SK-N-SH treated with all-trans-retinoic acid at 6 μM for 48 hours (cell line): ENCODE measurements around the gene TMEM41A.

ENCODE experiments used
- ATAC-seq: fragments of 200-7000 bp; cut with Tn5 transposase; 3 replicates; pipeline ENCODE4 v1.9.1; 2020; ENCODE audit warnings: mild to moderate bottlenecking, moderate library complexity
- ARNTL ChIP-seq: fragments of 450-650 bp; formaldehyde crosslinking; IDR thresholded peaks from 2 replicates; pipeline ENCODE4 v1.5.0; 2020; ENCODE audit warnings: low read depth, mild to moderate bottlenecking, moderate library complexity, borderline replicate concordance
- BACH2 ChIP-seq: fragments of 250-450 bp; sonication (Bioruptor Pico); IDR thresholded peaks from 2 replicates; pipeline ENCODE4 v1.9.0; 2021; ENCODE audit warnings: mild to moderate bottlenecking, borderline replicate concordance
- CREB5 ChIP-seq: fragments of 250-450 bp; sonication (Bioruptor Pico); IDR thresholded peaks from 2 replicates; pipeline ENCODE4 v1.5.1; 2020; ENCODE audit warnings: low read depth, mild to moderate bottlenecking, moderate library complexity
- CSRNP3 ChIP-seq: fragments of 250-450 bp; sonication (Bioruptor Pico); IDR thresholded peaks from 2 replicates; pipeline ENCODE4 v1.5.1; 2021; ENCODE audit warnings: mild to moderate bottlenecking, moderate library complexity
- GLIS3 ChIP-seq: fragments of 250-450 bp; sonication (Bioruptor Pico); IDR thresholded peaks from 2 replicates; pipeline ENCODE4 v1.5.0; 2020; ENCODE audit warnings: mild to moderate bottlenecking, moderate library complexity
- ISL1 ChIP-seq: fragments of 250-450 bp; sonication (Bioruptor Pico); IDR thresholded peaks from 2 replicates; pipeline ENCODE4 v2.1.2; 2022; ENCODE audit warnings: mild to moderate bottlenecking, moderate library complexity
- OSR1 ChIP-seq: fragments of 250-450 bp; sonication (Bioruptor Pico); IDR thresholded peaks from 2 replicates; pipeline ENCODE4 v1.8.0; 2022; ENCODE audit warnings: moderate library complexity, mild to moderate bottlenecking, inconsistent platforms
- PATZ1 ChIP-seq: fragments of 250-450 bp; sonication (Bioruptor Pico); IDR thresholded peaks from 2 replicates; pipeline ENCODE4 v1.8.0; 2020; ENCODE audit warnings: mild to moderate bottlenecking, moderate library complexity, borderline replicate concordance
- POU6F1 ChIP-seq: fragments of 250-450 bp; sonication (Bioruptor Pico); IDR thresholded peaks from 2 replicates; pipeline ENCODE4 v1.8.0; 2021; ENCODE audit warnings: low read depth, mild to moderate bottlenecking, moderate library complexity, borderline replicate concordance
- PPARA ChIP-seq: fragments of 250-450 bp; sonication (Bioruptor Pico); IDR thresholded peaks from 2 replicates; pipeline ENCODE4 v1.5.0; 2020; ENCODE audit warnings: mild to moderate bottlenecking, borderline replicate concordance
- SNAI2 ChIP-seq: fragments of 250-450 bp; sonication (Bioruptor Pico); IDR thresholded peaks from 2 replicates; pipeline ENCODE4 v1.5.0; 2020; ENCODE audit warnings: mild to moderate bottlenecking, moderate library complexity
- TCF4 ChIP-seq: fragments of 250-450 bp; sonication (Bioruptor Pico); IDR thresholded peaks from 2 replicates; pipeline ENCODE4 v1.8.0; 2021; ENCODE audit warnings: mild to moderate bottlenecking, moderate library complexity, borderline replicate concordance
- TOX ChIP-seq: fragments of 250-450 bp; sonication (Bioruptor Pico); IDR thresholded peaks from 2 replicates; pipeline ENCODE4 v1.8.0; 2021; ENCODE audit warnings: mild to moderate bottlenecking, moderate library complexity, borderline replicate concordance
- TSHZ2 ChIP-seq: fragments of 250-450 bp; sonication (Bioruptor Pico); IDR thresholded peaks from 2 replicates; pipeline ENCODE4 v1.5.0; 2020; ENCODE audit warnings: mild to moderate bottlenecking, moderate library complexity
- ZFP3 ChIP-seq: fragments of 250-450 bp; sonication (Bioruptor Pico); IDR thresholded peaks from 2 replicates; pipeline ENCODE4 v1.5.0; 2020; ENCODE audit warnings: mild to moderate bottlenecking, moderate library complexity
- ZFP30 ChIP-seq: fragments of 450-650 bp; formaldehyde crosslinking; IDR thresholded peaks from 2 replicates; pipeline ENCODE4 v1.5.0; 2022; ENCODE audit warnings: mild to moderate bottlenecking, moderate library complexity
- ZNF565 ChIP-seq: fragments of 450-650 bp; formaldehyde crosslinking; conservative IDR thresholded peaks from 2 replicates; pipeline ENCODE4 v1.5.0; 2020; ENCODE audit warnings: low read depth, mild to moderate bottlenecking, moderate library complexity
- ZNF70 ChIP-seq: fragments of 450-650 bp; formaldehyde crosslinking; IDR thresholded peaks from 2 replicates; pipeline ENCODE4 v1.5.0; 2020; ENCODE audit warnings: mild to moderate bottlenecking, moderate library complexity
- ZNF8 ChIP-seq: fragments of 450-650 bp; formaldehyde crosslinking; IDR thresholded peaks from 2 replicates; pipeline ENCODE4 v1.5.0; 2020; ENCODE audit warnings: mild to moderate bottlenecking, moderate library complexity

Gene TMEM41A

GRCh38 chr3:185526349-185526951 lies 27.6 kb upstream of the TMEM41A start:
- TF ChIP-seq TCF4 (CRISPR knock-in tag) (no peak), PPARA (CRISPR knock-in tag) (no peak), BACH2 (CRISPR knock-in tag) (no peak)
- ATAC-seq, result no peak

GRCh38 chr3:185521349-185522138 lies 22.7 kb upstream of the TMEM41A start:
- TF ChIP-seq CREB5 (CRISPR knock-in tag) (no peak), ARNTL (CRISPR knock-in tag) (no peak), ZNF8 (CRISPR knock-in tag) (no peak), TSHZ2 (CRISPR knock-in tag) (no peak), GLIS3 (CRISPR knock-in tag) (no peak), TOX (no peak), ISL1 (CRISPR knock-in tag) (no peak), TCF4 (CRISPR knock-in tag) (no peak), ZNF70 (CRISPR knock-in tag) (no peak), ZNF565 (CRISPR knock-in tag) (no peak), BACH2 (CRISPR knock-in tag) (no peak)
- ATAC-seq, result no peak

GRCh38 chr3:185519021-185519420 lies 20.2 kb upstream of the TMEM41A start:
- no peak for TF ChIP-seq POU6F1 (CRISPR knock-in tag)
- TF ChIP-seq ZFP3, result no peak
- no peak for TF ChIP-seq ZNF70 (CRISPR knock-in tag)
- peak; percentile 50; the same call in 1 of the 2 replicates for TF ChIP-seq ZNF8 (CRISPR knock-in tag)
- ATAC-seq, result no peak

- ATAC-seq, result no peak
- TF ChIP-seq SNAI2 (CRISPR knock-in tag) (no peak), ZNF70 (CRISPR knock-in tag) (no peak), CSRNP3 (CRISPR knock-in tag) (no peak), ZNF565 (CRISPR knock-in tag) (no peak), OSR1 (no peak), PATZ1 (no peak), ZFP30 (CRISPR knock-in tag) (no peak), PPARA (CRISPR knock-in tag) (no peak)
These were observed 18.7 kb upstream of the TMEM41A start for GRCh38 chr3:185517387-185518130.
